Neural cell (in vitro differentiated cells): Measurements from ENCODE around the gene CCL4L2. TPM values are rescaled to one million over a fixed set of nuclear protein-coding genes. Genes with fewer than 3 reads are reported as not detected.
"Not testable (repeated sequence)": the region's sequence is repeated elsewhere in the genome, so short reads cannot be mapped to it uniquely, and the experiment has no call there.

Experiments
- H2AFZ ChIP-seq: fragments of 200-600, 300-800 bp; sonication (generic), shearing (Covaris generic); 2 replicates; pipeline ENCODE4 v1.6.0; 2014; ENCODE audit warnings: low read depth, mild to moderate bottlenecking, antibody characterized with exemption, low read length, moderate library complexity
- H3F3A ChIP-seq: fragments of 200-600 bp; shearing (Covaris generic); 2 replicates; pipeline ENCODE4 v1.6.1; 2016; ENCODE audit warnings: mild to moderate bottlenecking, moderate library complexity, mixed read lengths, antibody characterized with exemption, low read length; ENCODE audit not compliant: insufficient read depth, poor library complexity, severe bottlenecking
- H3K27ac ChIP-seq: fragments of 200-600, 300-800 bp; sonication (generic), shearing (Covaris generic); 2 replicates; pipeline ENCODE4 v1.5.1; 2014; ENCODE audit warnings: mild to moderate bottlenecking, low read length, moderate library complexity
- H3K27me3 ChIP-seq: fragments of 300-800, 200-600 bp; sonication (generic), shearing (Covaris generic); 2 replicates; pipeline ENCODE4 v1.6.0; 2014; ENCODE audit warnings: mild to moderate bottlenecking, low read depth, low read length, moderate library complexity; ENCODE audit not compliant: insufficient read depth
- H3K36me3 ChIP-seq: fragments of 300-800, 200-600 bp; sonication (generic), shearing (Covaris generic); 2 replicates; pipeline ENCODE4 v1.5.1; 2014; ENCODE audit warnings: mild to moderate bottlenecking, antibody characterized with exemption, low read length, moderate library complexity; ENCODE audit not compliant: insufficient read depth
- H3K4me2 ChIP-seq: fragments of 300-800, 200-600 bp; sonication (generic), shearing (Covaris generic); 2 replicates; pipeline ENCODE4 v1.6.0; 2014; ENCODE audit warnings: mild to moderate bottlenecking, low read length
- H3K4me3 ChIP-seq: fragments of 300-800, 200-600 bp; sonication (generic), shearing (Covaris generic); 2 replicates; pipeline ENCODE4 v1.5.1; 2014; ENCODE audit warnings: mild to moderate bottlenecking, low read length, moderate library complexity
- H3K79me2 ChIP-seq: fragments of 200-600 bp; shearing (Covaris generic); replicated peaks from 2 replicates; pipeline ENCODE4 v1.6.0; 2014; ENCODE audit warnings: mild to moderate bottlenecking, low read length, moderate library complexity; ENCODE audit not compliant: insufficient read depth
- H3K9ac ChIP-seq: fragments of 300-800, 200-600 bp; sonication (generic), shearing (Covaris generic); 2 replicates; pipeline ENCODE4 v1.6.1; 2016; ENCODE audit warnings: mild to moderate bottlenecking, low read length, mixed read lengths
- H3K9me2 ChIP-seq: fragments of 200-600 bp; shearing (Covaris generic); 2 replicates; pipeline ENCODE4 v1.6.1; 2016; ENCODE audit warnings: mild to moderate bottlenecking, low read length, mixed read lengths; ENCODE audit not compliant: insufficient read depth
- H3K9me3 ChIP-seq: fragments of 200-600, 300-800 bp; sonication (generic), shearing (Covaris generic); 2 replicates; pipeline ENCODE4 v1.6.1; 2016; ENCODE audit warnings: mild to moderate bottlenecking, mixed run types, low read length, moderate library complexity, mixed read lengths
- H4K20me1 ChIP-seq: fragments of 200-600 bp; shearing (Covaris generic); 2 replicates; pipeline ENCODE4 v1.6.1; 2016; ENCODE audit warnings: mild to moderate bottlenecking, mixed run types; ENCODE audit not compliant: insufficient read depth
- SMC3 ChIP-seq: fragments of 450-650 bp; conservative IDR thresholded peaks from 2 replicates; pipeline ENCODE4 v1.6.1; 2014; ENCODE audit warnings: antibody characterized with exemption, mild to moderate bottlenecking, moderate library complexity; ENCODE audit not compliant: poor library complexity
- polyA plus RNA-seq: library from polyadenylated mRNA; depleted of rRNA; stranded (reverse); fragments of >200 nt; gene quantifications from 2 replicates; pipeline ENCODE4 v1.2.3, GENCODE V29; 2014
- small RNA-seq, 3 experiments: library from RNA; depleted of rRNA; stranded (forward); fragments of <200 nt; gene quantifications; one replicate each; pipeline ENCODE3, GENCODE V24; 2012
- TF ChIP-seq, protein P1 (sequence below): fragments of 450-650 bp; IDR thresholded peaks from 2 replicates; pipeline ENCODE4 v1.5.1; 2014; ENCODE audit warnings: antibody characterized with exemption, mild to moderate bottlenecking, moderate library complexity; ENCODE audit not compliant: poor library complexity, severe bottlenecking

The CCL4L2 gene
- polyA plus RNA-seq, 1 donor from 2014 or later, result not detected

- not testable (repeated sequence) for H3K27me3 ChIP-seq, H2AFZ ChIP-seq, H3K36me3 ChIP-seq, H3K79me2 ChIP-seq, H3K9ac ChIP-seq, H3K4me2 ChIP-seq, H3K9me3 ChIP-seq, H4K20me1 ChIP-seq, H3K9me2 ChIP-seq, H3K27ac ChIP-seq, H3F3A ChIP-seq, H3K4me3 ChIP-seq
Observed at GRCh38 chr17:36221581-36222100, 10.8 kb downstream of the CCL4L2 start.

- not testable (repeated sequence) for H3K4me2 ChIP-seq, H3K9me2 ChIP-seq, H3K27me3 ChIP-seq, H3K36me3 ChIP-seq, H3K9ac ChIP-seq, H3K9me3 ChIP-seq, H3K27ac ChIP-seq, H3K79me2 ChIP-seq, H4K20me1 ChIP-seq, H3F3A ChIP-seq, H3K4me3 ChIP-seq, H2AFZ ChIP-seq
Observed at GRCh38 chr17:36222967-36223366, 12.1 kb downstream of the CCL4L2 start.

GRCh38 chr17:36229644-36230043 is 18.8 kb downstream of the CCL4L2 start:
- H3K4me2 ChIP-seq, H4K20me1 ChIP-seq, H3K27ac ChIP-seq, H2AFZ ChIP-seq, H3K36me3 ChIP-seq, H3K9me3 ChIP-seq, H3K79me2 ChIP-seq, H3K4me3 ChIP-seq, H3K9me2 ChIP-seq, H3K27me3 ChIP-seq, H3F3A ChIP-seq, H3K9ac ChIP-seq: not testable (repeated sequence)
- TF ChIP-seq, protein P1, sequence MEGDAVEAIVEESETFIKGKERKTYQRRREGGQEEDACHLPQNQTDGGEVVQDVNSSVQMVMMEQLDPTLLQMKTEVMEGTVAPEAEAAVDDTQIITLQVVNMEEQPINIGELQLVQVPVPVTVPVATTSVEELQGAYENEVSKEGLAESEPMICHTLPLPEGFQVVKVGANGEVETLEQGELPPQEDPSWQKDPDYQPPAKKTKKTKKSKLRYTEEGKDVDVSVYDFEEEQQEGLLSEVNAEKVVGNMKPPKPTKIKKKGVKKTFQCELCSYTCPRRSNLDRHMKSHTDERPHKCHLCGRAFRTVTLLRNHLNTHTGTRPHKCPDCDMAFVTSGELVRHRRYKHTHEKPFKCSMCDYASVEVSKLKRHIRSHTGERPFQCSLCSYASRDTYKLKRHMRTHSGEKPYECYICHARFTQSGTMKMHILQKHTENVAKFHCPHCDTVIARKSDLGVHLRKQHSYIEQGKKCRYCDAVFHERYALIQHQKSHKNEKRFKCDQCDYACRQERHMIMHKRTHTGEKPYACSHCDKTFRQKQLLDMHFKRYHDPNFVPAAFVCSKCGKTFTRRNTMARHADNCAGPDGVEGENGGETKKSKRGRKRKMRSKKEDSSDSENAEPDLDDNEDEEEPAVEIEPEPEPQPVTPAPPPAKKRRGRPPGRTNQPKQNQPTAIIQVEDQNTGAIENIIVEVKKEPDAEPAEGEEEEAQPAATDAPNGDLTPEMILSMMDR, result peak; percentile 37
- peak; percentile 27 for TF ChIP-seq SMC3

DNA sequence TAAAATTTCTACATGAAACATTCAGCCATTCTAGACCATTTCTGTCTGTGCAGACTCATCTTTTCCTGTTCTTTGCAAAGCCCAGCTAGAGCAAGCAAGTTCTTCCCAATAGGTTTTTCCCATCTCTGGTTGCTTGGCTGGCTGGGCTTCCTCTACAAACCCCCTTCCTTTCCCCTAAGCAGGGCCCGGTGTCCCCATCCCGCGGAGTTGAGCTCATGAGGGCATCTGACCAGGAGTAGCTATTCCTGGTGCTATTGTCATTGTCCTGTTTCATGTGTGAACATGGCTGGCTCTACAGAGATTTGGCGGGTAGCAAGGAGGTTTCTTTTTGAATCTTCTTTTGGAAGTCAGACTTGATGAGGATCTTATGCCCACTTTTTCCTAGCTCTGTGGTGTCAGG is 31.2 kb downstream of the CCL4L2 start:
- H3K9me3 ChIP-seq, H3K4me3 ChIP-seq, H3F3A ChIP-seq, H2AFZ ChIP-seq, H3K27me3 ChIP-seq, H3K9me2 ChIP-seq, H3K79me2 ChIP-seq, H3K27ac ChIP-seq, H4K20me1 ChIP-seq, H3K36me3 ChIP-seq, H3K4me2 ChIP-seq, H3K9ac ChIP-seq: not testable (repeated sequence)

Small RNAs within 50 kb of the gene (small RNA-seq; reads per million reads assigned to genes)
- gene AC243829.3, result 0 reads per million in 3 experiments
- 0 reads per million in 3 experiments for gene AC243829.6

Other genes with a start within 250 kb of the CCL4L2 start
- gene CCL16, start 229.6 kb upstream of the CCL4L2 start, polyA plus RNA-seq, result not detected in 2 replicates
- not detected in 2 replicates for gene CCL14, start 224.3 kb upstream of the CCL4L2 start, polyA plus RNA-seq
- not detected in 2 replicates for gene CCL15, start 209.5 kb upstream of the CCL4L2 start, polyA plus RNA-seq
- gene CCL23, start 193.1 kb upstream of the CCL4L2 start, polyA plus RNA-seq, result not detected in 2 replicates
- gene CCL18, start 146.8 kb upstream of the CCL4L2 start, polyA plus RNA-seq, result not detected in 2 replicates
- not detected in 2 replicates for gene CCL3, start 120.9 kb upstream of the CCL4L2 start, polyA plus RNA-seq
- gene CCL4, start 107.2 kb upstream of the CCL4L2 start, polyA plus RNA-seq, result not detected in 2 replicates
- 6.9 and 9.8 TPM in 2 replicates for gene TBC1D3B, start 34.4 kb upstream of the CCL4L2 start, polyA plus RNA-seq
- gene CCL3L1, start 14.3 kb upstream of the CCL4L2 start, polyA plus RNA-seq, result not detected in 2 replicates
- gene TBC1D3I, start 53.5 kb downstream of the CCL4L2 start, polyA plus RNA-seq, result 0.32 and 4.2 TPM in 2 replicates
- not detected in 2 replicates for gene TBC1D3G, start 112.8 kb downstream of the CCL4L2 start, polyA plus RNA-seq
- 2.0 TPM in 1 of 2 replicates, not detected in the other for gene TBC1D3H, start 177.4 kb downstream of the CCL4L2 start, polyA plus RNA-seq